Keratinocyte (primary cell): Measurements from ENCODE around the gene CTNNA2.

Experiments
- EZH2 ChIP-seq: IDR thresholded peaks from one replicate; pipeline ENCODE4 v1.6.1; 2012; ENCODE audit warnings: inconsistent platforms, mild to moderate bottlenecking, low read length, moderate library complexity
- TF ChIP-seq, protein P1 (sequence below), 3 experiments: IDR thresholded peaks in 1 of 3; conservative IDR thresholded peaks in 1 of 3; optimal IDR thresholded peaks in 1 of 3; 2 replicates in 2 of 3; 3 replicates in 1 of 3; pipeline versions ENCODE3 to v1.5.1; 2011; ENCODE audit warnings: low read length in 3 of 3, mild to moderate bottlenecking in 3 of 3, moderate library complexity in 2 of 3, control low read depth in 1 of 3, inconsistent platforms in 1 of 3; ENCODE audit not compliant: insufficient read depth in 2 of 3; ENCODE audit errors: extremely low read depth in 1 of 3

DNA sequence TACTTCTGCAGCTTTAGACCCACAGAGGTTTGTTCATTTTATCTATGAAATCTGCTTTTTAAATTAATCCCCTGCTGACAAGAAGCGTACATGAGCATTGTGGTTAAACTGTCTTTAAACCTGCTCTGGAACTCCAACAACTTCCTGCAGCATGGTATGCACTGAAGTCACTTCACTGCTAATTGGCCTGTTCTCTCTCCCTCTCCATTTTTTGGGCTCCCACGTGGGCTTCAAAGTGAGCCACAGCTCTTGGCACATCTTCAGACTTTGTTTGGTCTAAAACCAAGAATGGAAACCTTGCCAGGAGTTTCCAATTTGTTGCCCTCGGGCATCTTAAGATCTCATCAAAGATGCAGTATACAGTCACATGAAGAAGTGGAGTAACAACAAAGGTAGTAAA lies 480.3 kb downstream of the CTNNA2 start:
- TF ChIP-seq EZH2: no peak
- TF ChIP-seq, protein P1, sequence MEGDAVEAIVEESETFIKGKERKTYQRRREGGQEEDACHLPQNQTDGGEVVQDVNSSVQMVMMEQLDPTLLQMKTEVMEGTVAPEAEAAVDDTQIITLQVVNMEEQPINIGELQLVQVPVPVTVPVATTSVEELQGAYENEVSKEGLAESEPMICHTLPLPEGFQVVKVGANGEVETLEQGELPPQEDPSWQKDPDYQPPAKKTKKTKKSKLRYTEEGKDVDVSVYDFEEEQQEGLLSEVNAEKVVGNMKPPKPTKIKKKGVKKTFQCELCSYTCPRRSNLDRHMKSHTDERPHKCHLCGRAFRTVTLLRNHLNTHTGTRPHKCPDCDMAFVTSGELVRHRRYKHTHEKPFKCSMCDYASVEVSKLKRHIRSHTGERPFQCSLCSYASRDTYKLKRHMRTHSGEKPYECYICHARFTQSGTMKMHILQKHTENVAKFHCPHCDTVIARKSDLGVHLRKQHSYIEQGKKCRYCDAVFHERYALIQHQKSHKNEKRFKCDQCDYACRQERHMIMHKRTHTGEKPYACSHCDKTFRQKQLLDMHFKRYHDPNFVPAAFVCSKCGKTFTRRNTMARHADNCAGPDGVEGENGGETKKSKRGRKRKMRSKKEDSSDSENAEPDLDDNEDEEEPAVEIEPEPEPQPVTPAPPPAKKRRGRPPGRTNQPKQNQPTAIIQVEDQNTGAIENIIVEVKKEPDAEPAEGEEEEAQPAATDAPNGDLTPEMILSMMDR (optimal IDR thresholded peaks at IDR 0.05 in 1 of 3, IDR thresholded peaks at IDR 0.05 in 1 of 3, conservative IDR thresholded peaks at IDR 0.05 in 1 of 3; ENCODE audit: extremely low read depth in 1 of 3, insufficient read depth in 2 of 3, low read length in 3 of 3): no peak
